ENCODE results near the gene LRMDA. TPM values are rescaled to one million over a fixed set of nuclear protein-coding genes. Genes with fewer than 3 reads are reported as not detected.
"Not testable (repeated sequence)": the region's sequence is repeated elsewhere in the genome, so short reads cannot be mapped to it uniquely, and the experiment has no call there.

The LRMDA gene
- total RNA-seq, 2 experiments from 2014 or later = not detected

DNA sequence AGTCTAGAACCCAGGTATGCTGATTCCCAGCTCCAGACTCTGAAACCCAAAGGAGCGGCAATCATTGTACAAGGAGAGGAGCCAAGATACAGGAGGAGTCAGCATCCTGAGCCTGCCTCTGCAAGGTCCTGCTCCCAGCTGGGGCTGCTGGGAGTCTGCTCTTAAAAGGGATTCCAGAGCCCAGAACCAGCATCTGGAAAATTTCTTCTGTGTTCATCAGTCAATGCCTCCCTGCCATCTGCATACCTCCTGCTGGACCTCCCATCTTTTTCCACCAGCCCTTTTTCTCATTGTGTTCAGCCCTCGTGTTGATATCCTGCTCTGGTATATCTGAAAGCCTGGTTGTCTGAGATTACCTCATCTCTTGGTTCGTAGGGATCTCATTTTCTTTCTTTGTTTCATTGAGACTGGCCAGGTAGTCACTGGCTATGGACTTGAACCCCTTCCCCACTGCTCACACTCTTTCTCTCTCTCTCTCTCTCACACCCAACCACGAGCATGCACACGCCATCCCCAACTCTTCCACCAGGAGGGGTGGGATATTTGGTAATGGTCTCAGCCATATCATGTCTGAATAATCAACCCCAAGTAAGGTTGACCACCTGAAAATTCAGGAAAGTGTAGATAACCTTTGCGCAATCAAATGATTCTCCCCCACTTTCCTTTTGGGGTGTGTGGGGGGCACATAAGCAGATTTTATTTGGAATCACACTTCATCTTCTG, 608.8 kb downstream of the LRMDA start:
- ChIA-PET POLR2A (no interaction called here), CTCF (no interaction called here)

DNA sequence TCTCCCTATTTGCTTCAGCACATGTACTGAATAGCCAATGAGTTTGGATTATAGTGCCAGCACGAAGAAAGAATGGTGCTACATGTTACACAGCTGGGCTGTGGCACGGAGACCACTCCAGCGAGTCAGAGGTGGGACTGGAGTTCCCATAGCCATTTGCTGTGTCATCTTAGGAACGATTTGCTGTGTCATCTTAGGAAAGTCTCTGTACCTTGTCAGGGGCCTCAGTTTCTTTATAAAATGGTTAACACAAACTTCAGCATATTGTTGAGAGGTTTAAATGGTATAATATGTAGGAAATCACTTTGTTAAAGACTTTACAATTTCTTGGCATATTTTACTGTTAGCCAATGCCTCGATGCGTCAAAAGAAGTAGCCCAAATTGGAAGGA, 609.4 kb downstream of the LRMDA start:
- CTCF ChIA-PET = no interaction called here
- POLR2A ChIA-PET = no interaction called here

DNA sequence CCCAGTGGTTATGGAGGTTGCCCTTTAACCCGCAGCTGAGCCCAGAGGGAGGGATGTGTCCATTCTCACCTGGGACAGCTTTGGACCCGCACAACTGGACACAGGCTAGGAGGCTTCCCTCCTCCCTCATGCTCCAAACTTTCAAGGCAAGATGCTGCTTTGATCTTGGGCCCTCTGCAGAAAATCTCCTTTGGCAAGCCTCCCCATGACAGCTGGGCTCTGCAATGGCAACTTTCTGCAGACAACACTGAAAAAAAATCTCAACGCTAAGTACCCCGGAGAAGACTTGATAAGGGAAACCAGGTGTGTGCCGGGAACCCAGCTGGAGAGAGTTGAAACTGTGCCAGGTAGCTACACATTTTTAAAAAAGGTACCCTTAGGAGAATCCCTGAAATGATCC, 610.1 kb downstream of the LRMDA start:
- POLR2A ChIA-PET = no interaction called here

DNA sequence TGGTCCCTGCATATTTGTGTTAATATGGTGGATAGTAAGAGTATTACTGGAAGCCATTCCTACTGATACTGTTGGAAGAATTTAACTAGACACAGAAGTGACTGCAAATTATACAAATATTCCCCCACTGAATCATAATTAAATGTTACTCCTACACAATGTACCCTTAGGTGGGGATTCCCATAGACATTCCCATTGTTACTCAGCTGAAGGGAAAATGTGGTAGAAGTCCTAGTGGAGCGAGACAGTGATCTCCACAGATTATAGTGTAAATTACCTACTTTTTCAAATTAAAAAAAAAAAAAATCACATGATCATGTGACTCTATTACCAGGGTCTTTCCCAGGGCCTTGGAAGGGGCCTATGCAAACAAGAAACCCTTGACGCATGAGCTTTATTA, 611.8 kb downstream of the LRMDA start:
- ChIA-PET CTCF (no interaction called here), POLR2A (no interaction called here)

More for the DNA sequence above, 610.1 kb downstream of the LRMDA start:
- CTCF ChIA-PET = no interaction called here

DNA sequence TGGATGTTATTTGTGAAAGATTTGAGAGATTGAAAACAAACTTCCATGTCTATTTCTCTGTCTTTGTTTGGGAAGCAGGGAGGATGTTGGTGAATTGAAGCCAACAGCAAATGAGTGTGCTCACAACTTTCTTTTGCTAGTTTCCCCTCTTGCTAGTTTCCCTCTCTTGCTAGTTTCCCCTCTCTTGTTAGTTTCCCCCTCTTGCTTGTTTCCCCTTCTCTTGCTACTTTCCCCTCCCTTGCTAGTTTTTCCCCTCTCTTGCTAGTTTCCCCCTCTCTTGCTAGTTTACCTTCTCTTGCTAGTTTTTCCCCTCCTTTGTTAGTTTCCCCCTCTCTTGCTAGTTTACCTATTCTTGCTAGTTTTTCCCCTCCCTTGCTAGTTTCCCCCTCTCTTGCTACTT, 613.3 kb downstream of the LRMDA start:
- POLR2A ChIA-PET = no interaction called here

DNA sequence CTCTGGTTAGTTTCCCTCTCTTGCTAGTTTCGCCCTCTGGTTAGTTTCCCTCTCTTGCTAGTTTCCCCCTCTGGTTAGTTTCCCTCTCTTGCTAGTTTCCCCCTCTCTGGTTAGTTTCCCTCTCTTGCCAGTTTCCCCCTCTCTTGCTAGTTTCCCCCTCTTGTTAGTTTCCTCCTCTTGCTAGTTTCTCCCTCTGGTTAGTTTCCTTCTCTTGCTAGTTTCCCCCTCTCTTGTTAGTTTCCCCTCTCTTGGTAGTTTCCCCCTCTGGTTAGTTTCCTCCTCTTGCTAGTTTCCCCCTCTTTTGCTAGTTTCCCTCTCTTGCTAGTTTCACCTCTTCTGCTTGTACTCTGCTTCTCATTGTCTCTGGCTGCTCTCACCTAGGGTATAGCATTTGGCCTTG, 613.8 kb downstream of the LRMDA start:
- ChIA-PET CTCF (no interaction called here), POLR2A (no interaction called here)

More for the DNA sequence above, 613.3 kb downstream of the LRMDA start:
- CTCF ChIA-PET = no interaction called here

- POLR2A ChIA-PET = no interaction called here
These were observed 616.1 kb downstream of the LRMDA start for GRCh38 chr10:76047521-76047920.

DNA sequence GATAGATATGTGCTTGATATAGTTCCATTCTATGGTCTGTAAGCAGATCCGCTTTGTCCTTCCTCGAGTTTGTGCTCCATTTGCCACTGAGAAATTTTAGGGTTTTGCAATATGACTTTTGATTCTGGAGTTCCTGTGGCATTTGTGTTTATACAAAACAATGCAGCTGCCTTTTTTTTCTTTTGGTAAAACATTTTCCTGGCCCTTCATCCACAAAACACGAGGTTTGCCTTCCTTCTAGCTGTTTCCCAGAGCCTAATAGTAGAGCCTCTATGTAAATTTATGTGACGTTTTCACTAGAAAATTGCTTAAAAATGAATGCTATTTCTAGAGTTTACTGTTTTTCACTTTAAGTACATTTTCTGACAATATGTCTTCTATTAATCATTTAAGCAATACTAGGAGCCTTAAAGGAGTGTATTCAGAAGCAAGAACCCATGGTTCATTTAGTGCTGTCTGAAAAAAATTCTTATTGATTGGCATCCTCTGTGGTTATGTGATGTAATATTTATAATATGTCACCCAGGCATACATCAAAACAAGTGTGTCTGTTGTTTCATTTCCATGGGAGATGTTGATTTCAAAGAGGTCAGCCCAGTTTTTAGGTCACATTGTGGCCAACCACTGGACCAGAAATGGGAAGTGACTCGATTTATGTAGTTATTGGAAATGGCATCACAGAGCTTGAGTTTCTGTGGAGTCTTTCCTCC, 618.3 kb downstream of the LRMDA start:
- POLR2A ChIA-PET = no interaction called here
- CTCF ChIA-PET = no interaction called here

More at GRCh38 chr10:76047521-76047920, 616.1 kb downstream of the LRMDA start:
- CTCF ChIA-PET = no interaction called here

DNA sequence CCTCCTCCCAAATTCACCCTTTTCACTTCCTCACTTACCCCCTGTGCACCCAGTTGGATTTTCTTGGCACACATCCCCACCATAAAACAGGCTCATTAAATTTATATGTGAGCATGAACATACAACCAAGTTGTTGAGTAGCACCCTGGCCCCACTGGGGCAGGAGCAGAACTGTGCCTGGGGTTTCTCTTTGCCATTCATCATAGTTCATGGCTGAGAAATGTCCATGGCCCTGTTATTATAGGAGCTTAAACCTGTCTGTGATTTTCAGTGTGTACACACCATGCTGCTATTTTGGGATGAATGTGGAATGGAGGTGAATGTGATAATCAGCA, 618.8 kb downstream of the LRMDA start:
- ChIA-PET POLR2A (no interaction called here), CTCF (no interaction called here)

DNA sequence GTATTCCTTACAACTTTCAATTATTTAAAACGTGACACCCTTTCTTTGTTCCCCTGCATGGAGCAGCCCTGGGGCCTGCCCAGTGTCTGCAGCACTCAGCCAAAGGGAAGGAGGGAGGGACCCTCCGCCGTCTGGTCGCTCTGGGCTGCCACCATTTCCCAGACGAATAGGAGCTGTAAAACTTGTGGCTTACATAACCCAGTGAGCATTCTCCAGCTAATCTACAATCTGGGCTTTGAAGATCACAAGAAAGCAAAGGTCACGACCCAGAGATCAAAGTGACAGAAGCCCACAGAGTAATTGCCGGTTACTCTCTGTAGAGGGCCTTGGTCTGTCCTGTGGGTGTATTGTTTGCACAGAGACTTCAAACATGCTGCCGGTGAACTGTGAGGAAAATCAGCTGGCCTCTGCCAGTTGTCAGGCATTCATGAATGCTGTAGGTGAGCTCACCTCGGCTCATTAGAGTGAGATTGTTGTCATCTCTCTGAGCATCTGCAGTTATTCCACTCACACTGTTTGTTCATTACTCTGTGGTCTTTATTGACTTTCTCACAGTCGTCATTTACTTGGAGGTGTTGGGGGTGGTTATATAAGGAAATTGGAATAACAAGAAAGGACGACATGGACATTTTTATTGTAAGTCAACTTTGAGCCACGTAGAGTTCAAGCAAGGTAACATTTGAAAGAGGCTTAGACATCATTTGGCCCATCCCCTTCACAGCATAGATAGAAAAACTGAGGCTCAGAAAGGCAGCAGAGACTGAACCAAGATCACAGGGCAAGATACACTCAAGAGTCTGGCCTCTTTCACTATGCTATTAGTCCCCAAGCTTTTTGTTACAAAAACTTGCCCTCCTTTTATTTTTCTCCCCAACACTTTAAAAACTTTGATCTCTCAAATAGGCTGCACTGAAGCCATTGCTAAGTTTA, 619.8 kb downstream of the LRMDA start:
- POLR2A ChIA-PET = no interaction called here

DNA sequence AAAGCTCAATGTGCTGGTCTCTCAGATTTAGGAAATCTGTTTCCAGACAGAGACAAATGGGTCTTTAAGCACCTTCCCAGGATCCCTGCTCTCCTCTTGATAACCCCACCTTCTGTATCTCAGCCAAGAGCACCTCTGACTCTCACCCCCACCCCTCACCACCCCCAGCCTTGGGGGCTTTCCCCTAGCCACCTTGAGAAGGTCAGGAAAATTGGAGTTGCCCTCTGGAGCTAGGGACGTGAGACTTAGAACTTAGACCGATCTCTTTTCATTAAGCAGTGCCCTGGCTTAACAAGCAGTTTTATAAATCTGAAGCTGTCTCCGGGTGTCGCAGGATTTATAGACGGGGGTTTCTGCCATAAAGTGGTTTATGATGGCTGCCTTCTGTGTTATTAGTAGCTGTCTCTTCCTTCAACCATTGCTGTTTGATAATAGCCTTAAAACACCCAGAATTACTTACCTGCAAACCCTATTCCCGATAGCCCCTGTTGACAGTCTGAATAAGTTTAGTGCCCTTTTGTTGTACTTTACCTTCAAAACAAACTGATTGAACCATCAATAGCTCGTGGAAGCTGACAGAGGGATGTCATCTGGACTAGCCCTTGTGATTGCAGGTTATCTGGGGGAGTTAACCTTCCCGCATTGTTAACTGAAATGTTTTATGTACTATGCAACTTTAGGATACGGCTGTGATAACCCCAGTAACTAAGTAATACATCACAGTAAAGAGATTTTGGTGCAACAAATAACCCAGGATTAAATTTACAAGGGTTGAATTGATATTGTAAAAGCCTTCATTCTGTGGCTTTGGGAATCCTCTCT, 621.5 kb downstream of the LRMDA start:
- POLR2A ChIA-PET = no interaction called here
- CTCF ChIA-PET = no interaction called here

More for the DNA sequence above, 619.8 kb downstream of the LRMDA start:
- CTCF ChIA-PET = no interaction called here

DNA sequence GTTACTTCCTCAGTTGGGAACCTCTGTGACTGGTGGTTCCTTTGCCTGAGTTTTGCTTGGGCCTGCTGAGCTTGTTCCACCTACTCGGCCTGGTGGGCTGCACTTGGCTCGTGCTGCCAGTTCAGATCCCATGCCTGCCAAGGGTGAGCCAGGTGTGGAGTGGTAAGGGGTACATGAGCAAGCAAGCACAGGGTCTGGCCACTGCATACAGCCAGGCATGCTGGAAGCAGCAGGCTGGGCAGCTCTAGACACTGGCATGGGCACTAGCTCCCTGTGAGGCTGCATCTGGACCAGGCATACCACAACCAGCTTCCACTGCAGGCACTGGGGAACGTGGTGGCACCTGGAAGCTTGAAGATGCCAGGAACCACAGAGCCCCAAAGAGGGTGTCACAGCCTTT, 624.0 kb downstream of the LRMDA start:
- ChIA-PET CTCF (no interaction called here), POLR2A (no interaction called here)

DNA sequence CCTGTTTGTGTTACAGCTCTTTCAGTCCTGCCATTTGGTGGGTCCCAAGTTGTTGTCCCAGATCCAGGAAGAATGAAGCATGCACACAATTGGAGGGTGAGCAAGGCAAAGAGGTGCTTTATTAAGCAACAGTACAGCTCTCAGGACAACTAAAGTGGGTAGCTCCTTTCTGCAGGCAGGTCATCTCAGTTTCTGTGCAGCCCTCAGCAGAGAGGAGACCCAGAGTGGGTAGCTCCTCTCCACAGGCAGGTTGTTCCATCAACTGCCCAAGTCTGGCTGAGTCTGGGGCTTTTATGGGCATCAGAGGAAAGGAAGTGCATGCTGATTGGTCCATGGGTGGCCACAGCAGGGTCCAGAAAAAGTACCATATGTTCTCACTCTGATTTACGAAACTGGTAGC, 624.5 kb downstream of the LRMDA start:
- ChIA-PET CTCF (no interaction called here), POLR2A (no interaction called here)

DNA sequence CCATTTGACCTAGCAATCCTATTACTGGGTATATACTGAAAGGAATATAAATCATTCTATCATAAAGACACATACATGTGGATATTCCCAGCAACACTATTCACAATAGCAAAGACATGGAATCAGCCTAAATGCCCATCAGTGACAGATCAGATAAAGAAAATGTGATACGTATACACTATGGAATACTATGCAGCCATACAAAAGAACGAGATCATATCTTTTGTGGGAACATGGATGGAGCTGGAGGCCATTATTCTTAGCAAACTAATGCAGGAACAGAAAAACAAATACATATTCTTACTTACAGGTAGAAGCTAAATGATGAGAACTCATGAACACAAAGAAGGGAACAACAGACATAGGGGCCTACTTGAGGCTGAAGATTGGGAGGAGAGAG, 629.6 kb downstream of the LRMDA start:
- POLR2A ChIA-PET, CTCF ChIA-PET: not testable (repeated sequence)

- CTCF ChIA-PET = no interaction called here
- POLR2A ChIA-PET = no interaction called here
These were observed 635.0 kb downstream of the LRMDA start for GRCh38 chr10:76066457-76066856.

DNA sequence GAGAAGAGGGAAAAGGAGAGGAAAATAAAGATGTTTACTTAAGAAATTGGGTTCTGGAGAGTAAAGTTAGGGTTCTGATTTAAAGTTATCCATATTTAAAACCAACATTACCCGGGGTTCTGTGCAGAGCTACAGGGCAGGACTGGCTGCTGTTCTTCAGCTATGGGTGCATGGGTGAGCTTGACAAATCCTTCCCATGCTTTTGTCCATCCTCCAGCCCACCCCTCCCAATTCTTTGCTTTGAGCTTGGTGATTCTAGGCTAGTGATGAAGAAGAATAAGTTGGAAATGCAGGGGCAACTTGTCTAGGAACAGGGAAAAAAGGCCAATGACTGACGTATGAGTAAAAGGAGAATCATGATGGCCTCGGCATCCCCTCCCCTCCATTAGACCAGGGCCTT, 636.0 kb downstream of the LRMDA start:
- POLR2A ChIA-PET = no interaction called here
- CTCF ChIA-PET = no interaction called here

- ChIA-PET POLR2A (no interaction called here), CTCF (no interaction called here)
These were observed 637.4 kb downstream of the LRMDA start for GRCh38 chr10:76068856-76069255.

DNA sequence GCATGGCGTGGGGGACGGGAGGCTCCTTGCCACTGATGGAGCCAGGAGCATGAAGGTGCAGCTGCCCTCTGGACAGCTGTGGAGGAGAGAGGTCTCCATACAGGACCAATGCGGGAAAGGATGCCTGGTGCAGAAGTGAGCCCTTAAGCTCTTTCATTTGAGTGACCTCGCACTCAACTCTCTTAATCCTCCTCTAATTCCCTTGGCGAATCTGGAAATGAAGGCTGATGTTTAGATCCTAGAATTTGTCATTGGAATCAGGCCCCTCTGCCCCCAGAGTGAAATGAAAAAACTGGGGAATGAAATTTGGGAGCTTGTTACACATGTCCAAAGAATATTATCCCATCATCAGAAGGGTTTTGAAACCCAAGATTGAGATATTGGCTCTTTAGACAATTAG, 639.5 kb downstream of the LRMDA start:
- ChIA-PET CTCF (no interaction called here), POLR2A (no interaction called here)

- ChIA-PET CTCF (no interaction called here), POLR2A (interaction anchor here (0.6 kb wide), 1 partner anchor 52 kb away, joined by 7 read pairs; no protein-coding TSS in a partner anchor)
These were observed 640.4 kb downstream of the LRMDA start for GRCh38 chr10:76071653-76072365.

DNA sequence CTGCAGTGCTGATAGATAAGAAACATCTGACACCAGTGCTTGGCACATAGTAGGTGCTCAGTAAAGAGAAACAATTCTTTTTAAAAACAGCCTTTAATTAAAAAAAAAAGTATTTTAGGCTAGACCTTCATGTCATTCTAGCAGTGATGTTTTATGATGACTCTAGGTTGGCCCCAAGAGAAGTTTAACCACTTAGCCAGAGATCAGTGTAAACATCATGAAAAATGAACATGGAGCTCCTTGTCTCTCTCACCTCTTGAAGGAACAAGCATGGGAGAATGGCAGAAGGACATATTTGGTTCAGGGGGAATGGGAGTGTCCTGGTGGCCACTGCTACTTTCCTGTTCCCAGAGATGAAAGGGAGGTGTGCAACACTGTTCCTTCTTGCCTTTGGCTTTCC, 641.0 kb downstream of the LRMDA start:
- POLR2A ChIA-PET = no interaction called here
- CTCF ChIA-PET = no interaction called here
